ENCODE measurements around the gene WNT3A.

Gene WNT3A

DNA sequence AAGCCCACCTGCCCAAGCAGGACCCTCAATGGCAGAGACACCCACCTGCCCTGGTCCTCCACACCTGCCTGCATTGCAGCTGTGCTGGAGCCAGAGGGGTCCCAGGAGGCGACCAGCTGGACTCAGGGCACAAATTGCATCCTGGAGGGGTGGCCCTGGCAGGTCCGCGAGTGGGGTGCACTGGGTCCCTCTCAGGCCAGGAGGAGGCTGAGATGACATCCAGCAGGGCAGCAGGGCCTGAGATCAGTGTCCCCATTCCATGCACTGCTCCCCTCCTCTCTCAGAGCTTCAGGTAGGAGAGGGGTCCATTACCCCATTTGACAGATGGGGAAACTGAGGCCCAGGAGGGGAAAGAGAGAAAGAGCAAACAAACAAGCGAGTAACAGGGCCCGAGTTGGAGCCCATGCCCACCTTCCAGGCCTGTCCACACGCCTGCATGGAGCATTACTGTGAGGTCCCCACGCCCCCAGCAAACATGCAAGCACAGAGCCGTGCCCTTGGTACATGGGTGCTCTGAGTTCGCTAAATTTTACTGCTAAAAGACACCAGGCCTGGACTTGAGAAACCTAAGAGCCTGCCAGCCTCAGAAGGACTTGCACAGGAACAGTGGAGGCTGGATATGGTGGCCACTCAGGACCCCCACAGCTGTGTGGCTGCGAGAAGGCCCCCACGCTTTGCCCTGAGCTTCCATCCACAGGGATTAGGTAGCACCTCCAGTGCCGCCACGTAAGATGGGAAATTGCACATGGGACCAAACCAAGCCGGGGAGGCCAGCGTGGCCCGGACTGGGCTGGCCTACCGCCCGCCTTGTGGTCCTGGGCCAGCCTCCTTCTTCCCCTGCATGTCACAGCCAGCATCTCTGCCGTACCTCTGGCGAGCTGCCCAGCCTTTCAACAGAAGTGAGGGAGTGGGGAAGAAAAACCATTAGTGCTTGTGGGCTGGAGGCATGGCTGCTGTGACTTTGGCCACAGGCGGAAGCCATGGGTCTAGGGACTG lies 7.4 kb downstream of the WNT3A start:
- TF ChIP-seq, protein P1, sequence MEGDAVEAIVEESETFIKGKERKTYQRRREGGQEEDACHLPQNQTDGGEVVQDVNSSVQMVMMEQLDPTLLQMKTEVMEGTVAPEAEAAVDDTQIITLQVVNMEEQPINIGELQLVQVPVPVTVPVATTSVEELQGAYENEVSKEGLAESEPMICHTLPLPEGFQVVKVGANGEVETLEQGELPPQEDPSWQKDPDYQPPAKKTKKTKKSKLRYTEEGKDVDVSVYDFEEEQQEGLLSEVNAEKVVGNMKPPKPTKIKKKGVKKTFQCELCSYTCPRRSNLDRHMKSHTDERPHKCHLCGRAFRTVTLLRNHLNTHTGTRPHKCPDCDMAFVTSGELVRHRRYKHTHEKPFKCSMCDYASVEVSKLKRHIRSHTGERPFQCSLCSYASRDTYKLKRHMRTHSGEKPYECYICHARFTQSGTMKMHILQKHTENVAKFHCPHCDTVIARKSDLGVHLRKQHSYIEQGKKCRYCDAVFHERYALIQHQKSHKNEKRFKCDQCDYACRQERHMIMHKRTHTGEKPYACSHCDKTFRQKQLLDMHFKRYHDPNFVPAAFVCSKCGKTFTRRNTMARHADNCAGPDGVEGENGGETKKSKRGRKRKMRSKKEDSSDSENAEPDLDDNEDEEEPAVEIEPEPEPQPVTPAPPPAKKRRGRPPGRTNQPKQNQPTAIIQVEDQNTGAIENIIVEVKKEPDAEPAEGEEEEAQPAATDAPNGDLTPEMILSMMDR (IDR thresholded peaks at IDR 0.05; ENCODE audit: insufficient read depth, missing control alignments), result no peak
- FAIRE-seq (no peak), DNase-seq (ENCODE audit: insufficient read length, low spot score) (no peak)

DNA sequence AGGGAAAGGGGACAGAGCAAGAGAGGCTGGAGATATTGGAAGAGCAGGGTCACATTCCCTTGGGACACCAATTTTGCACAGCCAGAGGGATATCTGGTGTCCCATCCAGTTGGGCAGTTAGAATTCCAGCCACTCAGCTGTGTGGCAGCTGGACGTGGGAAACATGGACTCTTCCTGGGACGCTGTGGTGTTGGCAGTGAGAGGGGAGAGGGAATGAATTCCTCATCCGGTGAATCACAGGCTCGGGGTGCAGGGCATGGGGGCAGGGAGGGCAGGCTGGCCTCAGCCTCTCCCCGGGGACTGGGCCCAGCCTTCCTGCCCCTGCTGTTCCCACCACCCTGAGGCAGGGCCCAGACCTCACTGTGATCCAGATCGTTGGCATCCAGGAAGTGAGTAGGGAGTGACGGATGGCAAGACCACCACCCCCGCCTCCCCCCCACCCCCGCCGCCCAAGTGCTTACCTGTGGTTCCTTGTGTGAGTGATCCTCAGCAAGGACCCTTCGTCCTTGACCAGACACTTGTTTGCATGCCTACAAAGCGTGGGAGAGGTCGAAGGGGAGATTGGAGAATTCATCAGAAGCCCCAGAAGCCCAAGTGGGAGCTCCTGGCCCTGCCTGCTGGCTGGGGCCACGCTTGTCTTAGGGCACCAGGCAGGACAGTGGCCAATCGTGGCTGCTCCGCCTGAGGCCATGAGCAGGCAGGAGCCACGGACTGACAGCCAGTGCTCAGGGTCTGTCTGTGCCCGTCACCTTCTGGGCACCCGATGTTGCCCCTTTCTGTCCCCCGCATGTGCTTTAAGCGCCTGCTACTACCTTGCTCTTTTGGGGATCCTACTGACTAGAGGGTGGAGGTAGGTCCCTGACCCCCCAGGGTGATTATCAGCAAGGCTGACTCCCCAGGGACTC lies 8.7 kb downstream of the WNT3A start:
- TF ChIP-seq, protein P1 (IDR thresholded peaks at IDR 0.05; ENCODE audit: insufficient read depth, missing control alignments), result no peak
- DNase-seq (ENCODE audit: insufficient read length, low spot score) (no peak), FAIRE-seq (no peak)

DNA sequence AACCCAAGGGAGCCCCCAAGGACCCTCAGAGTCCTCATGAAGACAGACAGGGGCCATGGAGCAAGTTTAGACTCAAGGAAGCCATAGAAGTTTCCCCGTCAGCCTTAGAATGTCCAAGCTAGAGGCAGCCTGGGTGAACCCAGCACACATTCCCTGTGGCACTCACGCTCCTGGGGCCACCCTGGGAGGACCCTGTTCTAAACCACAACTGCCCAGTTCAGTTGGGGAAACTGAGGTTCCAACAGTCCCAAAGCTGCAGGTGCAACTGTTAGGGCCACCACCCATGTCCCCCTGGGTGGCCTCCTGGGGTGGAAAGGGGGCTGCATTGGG lies 9.3 kb downstream of the WNT3A start:
- no peak for FAIRE-seq
- DNase-seq (ENCODE audit: insufficient read length, low spot score), result no peak
- TF ChIP-seq, protein P1 (IDR thresholded peaks at IDR 0.05; ENCODE audit: insufficient read depth, missing control alignments), result no peak

DNA sequence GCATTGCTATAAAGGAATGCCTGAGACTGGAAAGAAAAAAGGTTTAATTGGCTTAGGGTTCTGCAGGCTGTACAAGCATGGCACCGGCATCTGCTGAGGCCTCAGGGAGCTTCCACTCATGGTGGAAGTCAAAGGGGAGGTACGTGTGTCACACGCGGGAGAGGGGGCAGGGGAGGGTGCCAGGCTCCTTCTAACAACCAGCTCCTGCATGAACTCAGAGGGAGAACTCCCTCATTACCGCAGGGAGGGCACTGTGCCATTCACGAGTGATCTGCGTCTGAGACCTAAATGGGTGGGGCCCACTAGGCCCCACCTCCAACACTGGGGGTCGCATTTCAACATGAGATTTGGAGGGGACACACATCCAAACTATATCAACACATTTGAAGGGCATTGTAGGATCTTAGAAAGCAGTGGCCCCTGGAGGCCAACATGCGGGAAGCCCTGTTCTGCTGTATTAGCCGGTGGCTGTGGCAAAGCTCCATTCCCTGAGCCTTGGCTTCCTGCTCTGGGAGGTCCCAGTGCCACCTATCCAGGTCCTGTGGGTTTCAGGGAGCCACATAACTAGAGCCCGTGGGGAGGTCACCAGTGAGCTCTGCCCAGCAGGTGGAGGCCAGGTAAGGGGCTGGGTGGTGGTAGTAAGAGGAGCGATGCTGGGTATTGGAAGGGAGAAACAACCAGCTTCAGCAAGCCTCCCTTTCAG lies 10.0 kb downstream of the WNT3A start:
- DNase-seq (ENCODE audit: insufficient read length, low spot score) (no peak), FAIRE-seq (no peak)
- TF ChIP-seq, protein P1 (IDR thresholded peaks at IDR 0.05; ENCODE audit: insufficient read depth, missing control alignments), result no peak

DNA sequence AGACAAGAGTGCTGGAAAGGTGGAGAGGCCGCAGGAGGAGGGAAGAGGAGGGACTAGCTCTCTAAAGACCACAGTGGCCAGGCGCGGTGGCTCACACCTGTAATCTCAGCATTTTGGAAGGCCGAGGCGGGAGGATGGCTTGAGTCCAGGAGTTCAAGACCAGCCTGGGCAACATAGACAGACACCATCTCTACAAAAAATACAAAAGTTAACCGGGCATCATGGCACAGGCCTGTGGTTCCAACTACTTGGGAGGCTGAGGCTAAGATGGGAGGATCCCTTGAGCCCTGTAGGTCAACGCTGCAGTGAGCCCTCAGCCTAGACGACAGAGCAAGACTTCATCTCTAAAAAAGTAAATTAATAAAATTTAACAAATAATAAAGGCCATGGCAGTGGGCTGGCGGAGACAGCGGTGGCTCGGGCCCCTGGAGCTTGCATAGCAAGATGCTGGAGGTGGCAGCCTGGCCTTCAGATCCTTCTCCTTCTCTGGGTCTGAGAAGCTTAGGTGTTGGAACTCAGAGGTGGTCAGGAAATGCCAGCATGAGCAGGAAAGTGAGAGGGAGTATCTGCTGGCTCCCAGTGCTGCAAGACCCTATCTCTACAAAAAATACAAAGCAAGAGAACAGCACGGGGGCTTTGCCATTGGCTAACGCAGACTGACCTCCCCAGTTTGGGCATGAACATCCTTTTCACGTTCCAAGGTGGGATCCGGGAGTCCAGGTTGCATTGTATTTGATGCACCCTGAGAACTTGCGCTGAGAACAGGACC lies 10.7 kb downstream of the WNT3A start:
- no peak for DNase-seq (ENCODE audit: insufficient read length, low spot score)
- no peak for FAIRE-seq
- TF ChIP-seq, protein P1 (IDR thresholded peaks at IDR 0.05; ENCODE audit: insufficient read depth, missing control alignments), result no peak

DNA sequence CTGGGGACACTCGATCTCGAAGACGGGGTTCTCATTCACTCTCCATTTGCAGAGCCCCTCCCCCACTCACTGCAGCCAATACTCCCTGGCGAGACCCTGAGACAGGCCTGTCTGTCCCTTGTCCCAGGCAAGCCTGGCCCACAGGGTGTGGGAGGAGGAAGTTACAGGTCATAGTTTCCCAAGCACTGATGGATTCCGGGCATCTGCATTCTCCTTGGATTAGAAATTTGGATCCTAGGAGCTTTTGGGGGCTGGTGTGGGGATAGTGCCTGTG lies 11.3 kb downstream of the WNT3A start:
- FAIRE-seq (no peak), DNase-seq (ENCODE audit: insufficient read length, low spot score) (no peak)
- TF ChIP-seq, protein P1 (IDR thresholded peaks at IDR 0.05; ENCODE audit: insufficient read depth, missing control alignments), result no peak
